Liver (tissue), 9 donors: ENCODE results near the gene ZMAT5. TPM values are rescaled to one million over a fixed set of nuclear protein-coding genes. Genes with fewer than 3 reads are reported as not detected.
A peak's percentile ranks its signal among the peaks of the same experiment; 100 is the strongest.

Experiments used
- DNase-seq: peaks from one replicate; pipeline ENCODE4 v3.0.0-alpha.2; 2017; ENCODE audit warnings: low spot score
- H3K27ac ChIP-seq, 2 donors: one replicate each; pipeline ENCODE4 v1.7.0; 2013; ENCODE audit warnings: inconsistent platforms in 2 of 2, low read length in 2 of 2, control low read depth in 1 of 2, low read depth in 1 of 2, mild to moderate bottlenecking in 1 of 2
- H3K27me3 ChIP-seq, 4 donors: one replicate each; pipeline versions ENCODE4 v1.6.1 to v1.7.0; 2013; ENCODE audit warnings: low read length in 3 of 4, inconsistent platforms in 1 of 4, mild to moderate bottlenecking in 1 of 4, moderate library complexity in 1 of 4; ENCODE audit not compliant: control insufficient read depth in 4 of 4, insufficient read depth in 4 of 4
- H3K36me3 ChIP-seq, 4 donors: one replicate each; pipeline versions ENCODE4 v1.6.1 to v1.7.0; 2013; ENCODE audit warnings: low read length in 3 of 4, mild to moderate bottlenecking in 3 of 4, low read depth in 1 of 4, moderate library complexity in 1 of 4; ENCODE audit not compliant: control insufficient read depth in 4 of 4, insufficient read depth in 3 of 4
- H3K4me1 ChIP-seq, 4 donors: one replicate each; pipeline versions ENCODE4 v1.6.1 to v1.7.0; 2013; ENCODE audit warnings: low read length in 3 of 4, mild to moderate bottlenecking in 3 of 4, moderate library complexity in 1 of 4; ENCODE audit not compliant: control insufficient read depth in 4 of 4, insufficient read depth in 4 of 4
- H3K4me3 ChIP-seq, 3 donors: one replicate each; pipeline versions ENCODE4 v1.6.1 to v1.7.0; 2013; ENCODE audit warnings: low read length in 3 of 3, control low read depth in 1 of 3, low read depth in 1 of 3, mild to moderate bottlenecking in 1 of 3
- H3K9ac ChIP-seq, 2 donors: one replicate each; pipeline ENCODE4 v1.7.0; 2013; ENCODE audit warnings: low read length in 2 of 2, mild to moderate bottlenecking in 2 of 2, moderate library complexity in 2 of 2, control low read depth in 1 of 2, low read depth in 1 of 2
- H3K9me3 ChIP-seq, 4 donors: one replicate each; pipeline versions ENCODE4 v1.6.1 to v1.7.0; 2013; ENCODE audit warnings: low read length in 3 of 4; ENCODE audit not compliant: control insufficient read depth in 4 of 4
- CTCF ChIP-seq: fragments of 150-350 bp; IDR thresholded peaks from 2 replicates; pipeline ENCODE4 v1.5.1; 2017; ENCODE audit warnings: improper control_type of control experiment, low read depth, low read length; ENCODE audit not compliant: missing input control
- EGR1 ChIP-seq, 2 donors: IDR thresholded peaks; 2 replicates each; pipeline ENCODE4 v1.6.1; 2016 to 2018; ENCODE audit warnings: antibody characterized with exemption in 2 of 2, low read depth in 2 of 2
- FOXA1 ChIP-seq: IDR thresholded peaks from 2 replicates; pipeline ENCODE4 v1.6.1; 2016; ENCODE audit warnings: antibody characterized with exemption
- FOXA2 ChIP-seq: IDR thresholded peaks from 2 replicates; pipeline ENCODE4 v1.6.1; 2016; ENCODE audit warnings: antibody characterized with exemption
- GABPA ChIP-seq, 2 donors: IDR thresholded peaks in 1 of 2; conservative IDR thresholded peaks in 1 of 2; 2 replicates each; pipeline ENCODE4 v1.6.1; 2016; ENCODE audit warnings: antibody characterized with exemption in 2 of 2, mild to moderate bottlenecking in 1 of 2, moderate library complexity in 1 of 2
- HNF4A ChIP-seq, 2 donors: conservative IDR thresholded peaks; 2 replicates each; pipeline ENCODE4 v1.6.1; 2016; ENCODE audit warnings: antibody characterized with exemption in 2 of 2, mild to moderate bottlenecking in 2 of 2
- HNF4G ChIP-seq: IDR thresholded peaks from 2 replicates; pipeline ENCODE4 v1.6.1; 2016; ENCODE audit warnings: antibody characterized with exemption
- JUND ChIP-seq, 2 donors: IDR thresholded peaks; 2 replicates each; pipeline ENCODE4 v1.6.1; 2016; ENCODE audit warnings: antibody characterized with exemption in 2 of 2
- MAX ChIP-seq: IDR thresholded peaks from 2 replicates; pipeline ENCODE4 v1.6.1; 2016; ENCODE audit warnings: antibody characterized with exemption
- NR2F2 ChIP-seq: IDR thresholded peaks from 2 replicates; pipeline ENCODE4 v1.6.1; 2016; ENCODE audit warnings: antibody characterized with exemption
- RAD21 ChIP-seq, 2 donors: IDR thresholded peaks; 2 replicates each; pipeline ENCODE4 v1.6.1; 2016; ENCODE audit warnings: antibody characterized with exemption in 2 of 2, mild to moderate bottlenecking in 2 of 2
- REST ChIP-seq: IDR thresholded peaks from 2 replicates; pipeline ENCODE4 v1.6.1; 2016; ENCODE audit warnings: antibody characterized with exemption, mild to moderate bottlenecking
- RXRA ChIP-seq, 2 donors: IDR thresholded peaks; 2 replicates each; pipeline ENCODE4 v1.6.1; 2017 to 2018; ENCODE audit warnings: antibody characterized with exemption in 2 of 2, mild to moderate bottlenecking in 1 of 2
- SP1 ChIP-seq: IDR thresholded peaks from 2 replicates; pipeline ENCODE4 v1.6.1; 2018; ENCODE audit warnings: antibody characterized with exemption, mild to moderate bottlenecking
- WGBS: extraction: QIAGEN DNeasy Blood & Tissue Kit; methylation state at CpG from one replicate; pipeline ENCODE4 v1.1.7; 2013; 5-methylcytosine and 5-hydroxymethylcytosine counted together
- polyA plus RNA-seq, 2 donors: library from polyadenylated mRNA; stranded (reverse) in 1 of 2; unstranded in 1 of 2; fragments of 200-250 nt in 1 of 2; fragments of >200 nt in 1 of 2; fragmentation: Nextera tagmentation in 1 of 2; extraction: Ambion mirVana in 1 of 2; gene quantifications; one replicate each; pipeline versions ENCODE4 v1.2.1 to v1.2.3, GENCODE V29; 2013 to 2015
- total RNA-seq, 2 donors: library from RNA; depleted of rRNA; stranded (reverse); fragments of >200 nt; gene quantifications; one replicate each; pipeline ENCODE4 v1.2.3, GENCODE V29; 2014
- donor health status: healthy.
- donor health status: healthy.
- donor health status: healthy.
- donor health status: healthy.
- donor health status: healthy.

ZMAT5 gene
- total and polyA plus RNA-seq, 4 donors = 9.2 to 18.8 (median 13.5) TPM

GRCh38 chr22:29734838-29735237 is 32.0 kb downstream of the ZMAT5 start (continued):
- TF ChIP-seq REST (no peak), FOXA2 (no peak)

- no peak overlapping the region for H3K27ac ChIP-seq
- no peaks in the 10 kb centered on the region for H3K4me1 ChIP-seq
- no peaks in the 10 kb centered on the region for H3K27me3 ChIP-seq
- no peaks in the 10 kb centered on the region for H3K9me3 ChIP-seq
- H3K36me3 ChIP-seq = peaks cover 2 to 28% (median 9%) of the 10 kb centered on the region in 4 donors
- TF ChIP-seq RXRA (IDR thresholded peaks at IDR 0.05) = no peak
- TF ChIP-seq FOXA1 = no peak
- TF ChIP-seq MAX = no peak
- TF ChIP-seq FOXA2 = no peak
- TF ChIP-seq RAD21 (IDR thresholded peaks at IDR 0.05) = no peak
- no peak for TF ChIP-seq EGR1 (IDR thresholded peaks at IDR 0.05; ENCODE audit: low read depth in 2 of 2)
- no peak for TF ChIP-seq SP1
- TF ChIP-seq JUND (IDR thresholded peaks at IDR 0.05) = no peak
- TF ChIP-seq REST = no peak
- DNase-seq = no peak
- WGBS = 96% methylated on average over 8 of the region's 8 CpGs
- H3K9ac ChIP-seq = no peak overlapping the region
- no peak overlapping the region for H3K4me3 ChIP-seq
These were observed 32.4 kb downstream of the ZMAT5 start for GRCh38 chr22:29734406-29734805.

GRCh38 chr22:29733362-29734201 is 33.2 kb downstream of the ZMAT5 start:
- no peaks in the 10 kb centered on the region for H3K9me3 ChIP-seq
- H3K27ac ChIP-seq = no peak overlapping the region
- peak; percentile 56 for DNase-seq
- no peaks in the 10 kb centered on the region for H3K27me3 ChIP-seq
- WGBS = 80% methylated on average over 19 of the region's 19 CpGs
- peaks cover 2 to 26% (median 9%) of the 10 kb centered on the region in 4 donors for H3K36me3 ChIP-seq
- H3K9ac ChIP-seq = no peak overlapping the region
- H3K4me3 ChIP-seq = no peak overlapping the region
- no peaks in the 10 kb centered on the region for H3K4me1 ChIP-seq
- no peak for TF ChIP-seq CTCF
- TF ChIP-seq HNF4G = no peak
- no peak for TF ChIP-seq REST
- TF ChIP-seq EGR1 (IDR thresholded peaks at IDR 0.05; ENCODE audit: low read depth in 2 of 2) = no peak
- no peak for TF ChIP-seq SP1
- TF ChIP-seq RAD21 (IDR thresholded peaks at IDR 0.05) = no peak
- no peak for TF ChIP-seq FOXA2
- no peak for TF ChIP-seq RXRA (IDR thresholded peaks at IDR 0.05)
- TF ChIP-seq JUND (IDR thresholded peaks at IDR 0.05) = no peak
- TF ChIP-seq NR2F2 = no peak
- TF ChIP-seq FOXA1 = no peak
- no peak for TF ChIP-seq GABPA (IDR thresholded peaks at IDR 0.05 in 1 of 2, conservative IDR thresholded peaks at IDR 0.05 in 1 of 2)
- TF ChIP-seq HNF4A (conservative IDR thresholded peaks at IDR 0.05) = no peak
- no peak for TF ChIP-seq MAX
